Left ventricle myocardium superior (tissue), 1 donor: ENCODE results near the gene PRR30. TPM values are rescaled to one million over a fixed set of nuclear protein-coding genes. Genes with fewer than 3 reads are reported as not detected.

Source experiments
- ATAC-seq: fragments of 200-7000 bp; cut with Tn5 transposase; one replicate; pipeline ENCODE4 v1.9.1; 2020; ENCODE audit warnings: mild to moderate bottlenecking, moderate library complexity
- DNase-seq: peaks from one replicate; pipeline ENCODE4 v3.0.0-alpha.2; 2020
- intact Hi-C: fragments of 100-400 bp; cut with micrococcal nuclease; formaldehyde crosslinking; loops from one replicate; pipeline ENCODE4 v1.11.0; 2022
- total RNA-seq: library from RNA; stranded (reverse); fragmentation: NEBNext Ultra II Directional; extraction: Animal tissue kit (Norgen Biotek cat#: 25700); gene quantifications from one replicate; pipeline ENCODE4 v1.2.1, GENCODE V29; 2021
- donor health status: DM: no; HTN: yes; CAD: no; lungs with severe emphysema.

Gene PRR30
- total RNA-seq, 1 donor from 2014 or later = not detected

- intact Hi-C loops = no loop called here
- ATAC-seq = no peak
- no peak for DNase-seq
Observed at GRCh38 chr2:27159271-27159670, 20.1 kb upstream of the PRR30 start.

- ATAC-seq = no peak
- no peak for DNase-seq
- intact Hi-C loops = no loop called here
Observed at GRCh38 chr2:27158468-27158867, 19.3 kb upstream of the PRR30 start.

DNA sequence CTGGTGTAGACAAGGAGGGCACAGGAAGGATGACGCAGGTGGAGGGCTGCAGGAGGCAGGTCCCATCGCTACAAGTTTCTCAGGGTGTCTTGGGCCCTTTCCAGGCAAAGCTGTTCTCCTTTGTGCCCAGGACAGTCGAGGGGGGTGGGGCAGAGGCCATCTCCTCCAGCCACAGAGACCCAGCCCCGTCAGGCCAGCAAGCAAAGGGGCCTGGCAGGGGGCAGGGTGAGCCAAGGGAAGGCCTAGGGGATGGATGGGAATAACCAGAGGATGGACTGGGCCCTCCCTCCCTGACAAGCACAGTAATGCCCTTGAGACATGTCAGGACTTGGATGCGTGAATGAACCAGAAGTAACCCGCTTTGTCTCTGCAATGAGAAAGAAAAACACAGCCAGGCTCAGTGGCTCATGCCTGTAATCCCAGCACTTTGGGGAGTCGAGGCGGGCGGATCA is 15.9 kb upstream of the PRR30 start:
- intact Hi-C loops = no loop called here
- ATAC-seq (no peak), DNase-seq (no peak)

GRCh38 chr2:27154488-27154887 is 15.3 kb upstream of the PRR30 start:
- intact Hi-C loops = no loop called here
- ATAC-seq (no peak), DNase-seq (no peak)

GRCh38 chr2:27152796-27153464 is 13.7 kb upstream of the PRR30 start:
- intact Hi-C loops = no loop called here
- ATAC-seq = no peak

GRCh38 chr2:27152102-27152795 is 13.0 kb upstream of the PRR30 start:
- intact Hi-C loops = no loop called here
- ATAC-seq (no peak), DNase-seq (no peak)

More at GRCh38 chr2:27152796-27153464, 13.7 kb upstream of the PRR30 start:
- DNase-seq = no peak

DNA sequence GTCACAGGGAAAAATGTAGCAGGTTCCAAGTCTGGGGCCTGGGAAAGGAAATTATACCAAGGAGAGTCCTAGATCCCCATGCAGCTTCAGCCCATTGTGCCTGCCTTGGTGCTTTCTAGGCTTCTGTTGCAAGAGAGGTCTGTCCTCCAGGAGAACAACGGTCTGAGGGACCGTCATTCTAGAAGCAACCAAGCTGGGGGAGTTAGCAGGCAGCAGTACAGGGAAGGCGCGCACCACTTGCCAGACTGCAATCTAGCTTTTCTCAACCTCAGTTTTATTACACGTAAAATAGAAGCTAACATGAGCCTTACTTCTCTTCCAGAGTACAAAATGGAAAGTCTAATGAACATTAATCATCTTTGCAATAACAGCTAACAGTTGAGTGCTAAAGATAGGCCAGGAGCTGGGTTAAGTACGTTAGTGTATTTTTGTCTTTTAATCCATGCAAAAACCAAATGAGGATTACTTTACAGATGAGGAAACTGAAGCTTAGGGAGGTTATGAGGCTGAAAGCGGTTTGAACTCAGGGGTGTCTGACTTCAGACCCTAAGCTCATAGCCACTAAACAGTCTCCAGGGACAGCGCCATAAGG is 11.5 kb upstream of the PRR30 start:
- ATAC-seq = no peak
- intact Hi-C loops = no loop called here

DNA sequence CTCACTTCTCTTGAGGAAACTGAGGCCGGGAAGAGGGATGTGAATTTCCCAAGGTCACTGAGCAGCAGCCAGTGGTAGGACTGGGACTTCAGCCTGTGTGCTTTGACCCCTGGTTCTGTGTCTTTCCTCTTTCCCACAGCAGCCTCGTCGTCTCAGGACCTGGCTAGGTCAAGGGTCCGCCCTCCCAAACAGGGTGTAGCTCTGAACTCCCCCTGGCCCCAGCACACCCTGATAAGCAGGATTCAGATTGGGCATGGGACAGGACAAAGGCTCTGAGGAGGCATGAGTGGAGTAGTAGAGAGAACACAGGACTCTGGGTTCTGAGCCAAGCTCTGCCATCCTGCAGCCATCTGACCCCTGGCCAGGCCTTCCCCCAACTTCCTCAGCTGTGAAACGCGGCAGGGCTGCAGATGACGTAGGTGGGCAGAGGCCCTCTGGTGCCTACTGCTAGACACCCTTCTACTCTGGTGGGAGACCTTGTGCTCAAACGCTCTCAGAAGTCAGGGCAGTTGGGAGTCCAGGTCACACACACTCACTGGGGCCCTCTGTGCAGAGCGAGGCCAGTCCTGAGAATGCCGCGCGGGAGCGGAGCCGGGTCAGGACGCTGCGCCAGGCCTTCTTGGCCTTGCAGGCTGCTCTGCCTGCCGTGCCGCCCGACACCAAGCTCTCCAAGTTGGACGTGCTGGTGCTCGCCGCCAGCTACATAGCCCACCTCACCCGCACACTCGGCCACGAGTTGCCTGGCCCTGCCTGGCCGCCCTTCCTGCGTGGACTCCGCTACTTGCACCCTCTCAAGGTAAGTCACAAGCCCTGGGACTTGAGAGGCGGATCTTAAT is 10.6 kb upstream of the PRR30 start:
- ATAC-seq = no peak
- DNase-seq = no peak
- intact Hi-C loops = no loop called here

More for the DNA sequence above, 11.5 kb upstream of the PRR30 start:
- no peak for DNase-seq

DNA sequence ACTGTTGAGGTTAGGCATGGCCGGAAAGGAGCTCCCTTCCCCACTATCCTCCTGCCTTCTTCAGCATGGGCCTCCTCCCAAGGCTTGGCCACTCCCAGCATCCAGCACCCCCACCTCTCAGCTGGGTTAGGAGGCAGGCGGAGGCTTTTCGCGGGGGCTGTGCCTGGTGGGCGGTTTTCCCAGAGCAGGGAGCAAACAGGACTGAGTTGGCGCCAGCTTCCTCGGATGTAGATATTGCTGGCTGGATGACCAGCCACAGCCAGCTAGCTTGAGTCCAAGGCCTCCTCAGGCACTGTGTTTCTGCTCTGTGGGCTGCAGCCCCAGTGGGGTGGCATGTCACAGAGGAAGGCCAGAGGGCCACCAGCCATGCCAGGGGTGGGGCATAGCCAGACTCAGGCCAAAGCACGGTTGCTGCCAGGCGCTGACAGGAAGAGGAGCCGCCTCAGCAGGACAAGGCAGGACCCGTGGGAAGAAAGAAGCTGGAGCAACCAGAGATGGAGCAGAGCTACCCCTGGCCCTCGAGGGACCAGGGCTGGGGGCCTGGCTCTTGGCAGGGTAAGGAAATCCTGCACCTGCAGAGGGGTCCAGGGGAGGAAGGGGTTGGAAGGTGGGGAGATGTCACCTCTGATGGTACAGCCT is 9.7 kb upstream of the PRR30 start, which contains the start of gene TCF23:
TCF23 (plus strand) TSS at position 204 of the 639 bp plus-strand sequence; CDS start at position 334, 130 bp downstream.
- intact Hi-C loops = no loop called here
- no peak for ATAC-seq
- no peak for DNase-seq

GRCh38 chr2:27147935-27148334 is 8.7 kb upstream of the PRR30 start:
- DNase-seq (no peak), ATAC-seq (no peak)
- intact Hi-C loops = no loop called here

GRCh38 chr2:27145682-27146081 is 6.5 kb upstream of the PRR30 start:
- ATAC-seq (no peak), DNase-seq (no peak)
- intact Hi-C loops = no loop called here

DNA sequence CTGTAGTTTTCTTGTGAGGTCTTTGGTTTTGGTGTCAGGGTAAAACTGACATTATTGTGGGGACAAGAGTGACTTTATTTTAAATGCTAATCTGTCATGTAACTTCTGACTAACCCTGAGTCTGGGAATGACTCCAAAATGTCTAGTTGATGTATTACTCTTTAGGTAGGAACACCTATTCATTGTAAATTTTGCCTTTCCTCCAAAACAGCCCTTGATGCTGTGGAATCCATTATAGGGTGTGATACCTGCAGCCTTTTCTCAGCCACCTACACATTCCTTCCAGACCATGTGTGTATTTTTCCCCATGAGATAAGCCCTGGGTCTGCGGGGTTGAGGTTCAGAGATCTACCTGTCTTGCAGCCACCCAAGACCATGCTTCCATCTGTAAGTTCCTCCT is 4.1 kb upstream of the PRR30 start:
- intact Hi-C loops = no loop called here
- ATAC-seq = no peak

GRCh38 chr2:27138111-27138510 is 1.1 kb downstream of the PRR30 start:
- DNase-seq = no peak
- intact Hi-C loops = no loop called here
- ATAC-seq = no peak

More for the DNA sequence above, 4.1 kb upstream of the PRR30 start:
- no peak for DNase-seq

DNA sequence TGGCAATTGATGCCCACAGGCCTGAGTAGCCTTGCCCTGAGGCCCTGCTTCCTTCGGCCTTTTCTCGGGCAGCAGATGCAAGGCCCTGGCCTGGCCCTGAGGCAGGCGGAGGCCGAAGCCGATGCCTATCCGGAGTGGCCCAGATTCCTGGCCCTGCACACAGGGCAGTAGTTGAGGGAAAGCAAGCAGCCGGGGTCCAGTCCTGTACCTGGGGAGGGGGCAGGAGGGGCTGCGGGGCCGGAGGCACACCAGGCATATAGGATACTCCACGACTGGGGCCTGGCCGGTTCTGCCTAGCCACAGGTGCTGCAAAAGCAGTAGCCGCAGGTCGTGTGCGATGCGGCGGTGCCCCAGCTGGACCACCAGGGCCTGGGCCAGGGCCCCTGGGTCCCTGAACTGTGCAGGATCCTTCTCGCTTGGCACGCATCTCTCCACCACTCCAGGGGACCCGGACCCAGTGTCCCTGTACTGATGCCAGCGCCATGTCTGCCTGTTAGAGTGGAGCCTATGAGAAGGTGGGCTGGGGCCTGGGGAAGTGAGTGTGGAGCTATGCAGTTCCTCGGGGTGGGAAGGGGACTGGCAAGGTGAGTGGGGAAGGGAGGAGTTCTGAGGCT is 1.8 kb downstream of the PRR30 start:
- intact Hi-C loops = no loop called here
- DNase-seq = no peak
- ATAC-seq = no peak

GRCh38 chr2:27136751-27137150 is 2.5 kb downstream of the PRR30 start:
- intact Hi-C loops = no loop called here
- ATAC-seq (no peak), DNase-seq (no peak)

DNA sequence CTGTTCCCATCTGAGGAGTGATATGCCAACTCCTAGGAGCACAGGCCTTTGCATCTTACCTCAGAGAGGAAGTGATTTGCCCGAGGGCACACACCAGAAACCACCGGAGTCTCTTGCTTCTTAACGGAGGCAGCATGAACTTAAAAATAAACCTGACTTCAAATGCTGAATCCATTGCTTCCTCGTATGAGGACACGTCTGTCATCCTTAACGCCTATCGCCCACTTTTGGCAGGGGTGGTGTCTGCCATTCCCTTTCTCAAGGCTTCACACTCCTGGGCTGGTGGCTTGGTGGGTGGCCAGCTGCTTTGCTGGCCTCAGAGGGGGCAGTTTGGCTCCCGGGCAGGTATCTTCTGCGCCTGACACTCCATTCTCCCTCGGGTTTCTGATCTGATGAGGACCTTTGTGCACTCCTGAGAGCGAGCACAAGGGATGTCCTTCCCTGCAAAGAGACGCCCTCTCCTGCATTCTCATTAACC is 3.7 kb downstream of the PRR30 start:
- DNase-seq (no peak), ATAC-seq (no peak)
- intact Hi-C loops = no loop called here

DNA sequence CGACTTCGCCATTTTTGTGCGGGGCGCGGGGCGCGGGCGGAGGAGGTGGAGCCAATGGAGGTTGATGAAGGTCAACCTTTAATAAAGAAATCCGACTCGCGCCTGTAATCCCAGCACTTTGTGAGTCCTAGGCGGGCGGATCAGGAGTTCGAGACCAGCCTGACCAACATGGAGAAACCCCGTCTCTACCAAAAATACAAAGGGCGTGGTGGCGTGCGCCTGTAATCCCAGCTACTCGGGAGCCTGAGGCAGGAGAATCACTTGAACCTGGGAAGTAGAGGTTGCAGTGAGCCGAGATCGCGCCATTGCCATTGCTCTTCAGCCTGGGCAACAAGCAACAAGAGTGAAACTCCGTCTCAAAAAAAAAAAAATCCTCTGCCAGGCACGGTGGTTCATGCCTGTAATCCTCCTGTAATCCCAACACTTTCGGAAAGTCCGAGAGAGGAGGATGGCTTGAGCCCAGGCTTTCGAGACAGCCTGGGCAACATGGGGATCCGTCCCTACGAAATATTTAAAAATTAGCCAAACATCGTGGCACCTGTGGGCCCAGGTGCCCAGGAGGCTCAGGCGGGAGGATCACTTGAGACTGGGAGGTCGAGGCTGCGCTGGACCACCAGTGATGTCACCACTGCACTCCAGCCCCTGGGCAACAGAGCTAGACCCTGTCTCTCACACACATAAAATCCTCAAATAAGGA is 4.3 kb downstream of the PRR30 start:
- intact Hi-C loops = no loop called here
- DNase-seq (no peak), ATAC-seq (no peak)
